ENCODE measurements around the gene KRTAP5-3. TPM values are rescaled to one million over a fixed set of nuclear protein-coding genes. Genes with fewer than 3 reads are reported as not detected.

KRTAP5-3 gene
- total RNA-seq, 3 donors from 2014 or later, result not detected

GRCh38 chr11:1566381-1567051 is 41.7 kb downstream of the KRTAP5-3 start:
- no peak for ATAC-seq
- intact Hi-C loops (cut with DNase I, micrococcal nuclease), result no loop called here
- Histone ChIP-seq H3K36me3 (ENCODE audit: low read depth) (no peaks in the 10 kb centered on the region), H3K4me3 (no peak overlapping the region), H3K4me1 (ENCODE audit: low read depth) (peaks cover 32% of the 10 kb centered on the region), H3K9me3 (no peaks in the 10 kb centered on the region)
- DNase-seq, result peak in 1 of 3 donors; percentile 12
- TF ChIP-seq CTCF (IDR thresholded peaks at IDR 0.05), result no peak

- Histone ChIP-seq H3K4me3 (no peak overlapping the region), H3K36me3 (ENCODE audit: low read depth) (no peaks in the 10 kb centered on the region), H3K9me3 (no peaks in the 10 kb centered on the region), H3K4me1 (ENCODE audit: low read depth) (peaks cover 26% of the 10 kb centered on the region)
- ATAC-seq (no peak), DNase-seq (no peak)
- no peak for TF ChIP-seq CTCF (IDR thresholded peaks at IDR 0.05)
- intact Hi-C loops (cut with DNase I, micrococcal nuclease), result no loop called here
These were observed 42.4 kb downstream of the KRTAP5-3 start for GRCh38 chr11:1565904-1566247.

DNA sequence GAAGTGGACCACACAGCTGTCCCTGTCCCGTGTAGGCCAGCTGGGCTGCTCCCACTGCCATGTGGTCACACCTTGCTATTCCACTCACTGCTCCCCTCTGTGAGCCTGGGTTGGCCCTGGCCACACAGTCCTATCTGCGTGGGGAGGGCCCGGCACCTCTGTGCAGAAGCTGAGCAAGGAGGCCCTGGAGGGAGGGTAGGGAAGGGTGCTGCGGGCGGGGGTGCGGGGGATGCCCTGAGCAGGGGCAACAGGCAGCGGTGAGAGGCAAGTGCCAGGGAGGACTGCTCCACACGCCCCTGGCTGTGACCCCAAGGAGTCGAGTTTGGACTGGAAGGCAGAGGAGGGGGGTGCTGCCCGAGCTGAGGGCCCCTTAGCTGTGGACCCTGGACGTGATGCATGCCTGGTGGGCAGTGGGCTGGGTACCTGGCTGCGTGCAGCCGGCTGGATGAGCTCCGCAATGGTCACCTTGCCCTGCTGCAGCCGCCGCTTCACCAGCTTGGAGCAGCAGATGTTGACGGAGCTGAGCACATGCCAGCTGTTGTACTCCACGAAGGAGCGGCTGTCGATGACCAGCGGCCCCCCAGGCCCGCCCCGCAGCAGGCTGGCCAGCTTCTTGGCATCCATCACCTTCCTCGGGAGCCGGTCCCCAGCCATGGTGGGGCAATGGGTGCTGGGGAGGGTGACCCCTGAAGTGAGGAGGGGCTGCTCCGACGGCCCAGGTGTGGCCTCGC is 42.9 kb downstream of the KRTAP5-3 start:
- peaks cover 23% of the 10 kb centered on the region for H3K4me1 ChIP-seq (ENCODE audit: low read depth)
- no peak overlapping the region for H3K4me3 ChIP-seq
- H3K36me3 ChIP-seq (ENCODE audit: low read depth), result no peaks in the 10 kb centered on the region
- DNase-seq, result peak in 2 of 3 donors; percentile 35 to 54
- H3K9me3 ChIP-seq, result no peaks in the 10 kb centered on the region
- TF ChIP-seq CTCF (IDR thresholded peaks at IDR 0.05), result no peak
- ATAC-seq, result no peak
- intact Hi-C loops (cut with DNase I, micrococcal nuclease), result no loop called here

GRCh38 chr11:1564535-1565172 is 43.6 kb downstream of the KRTAP5-3 start:
- Histone ChIP-seq H3K36me3 (ENCODE audit: low read depth) (no peaks in the 10 kb centered on the region), H3K4me1 (ENCODE audit: low read depth) (peaks cover 27% of the 10 kb centered on the region), H3K9me3 (no peaks in the 10 kb centered on the region), H3K4me3 (no peak overlapping the region)
- DNase-seq, result peak; percentile 60 to 82 (median 77)
- ATAC-seq, result peak; percentile 41
- no peak for TF ChIP-seq CTCF (IDR thresholded peaks at IDR 0.05)
- intact Hi-C loops (cut with DNase I, micrococcal nuclease), result no loop called here

GRCh38 chr11:1563697-1564534 is 44.3 kb downstream of the KRTAP5-3 start:
- intact Hi-C loops (cut with DNase I, micrococcal nuclease), result no loop called here
- peaks cover 27% of the 10 kb centered on the region for H3K4me1 ChIP-seq (ENCODE audit: low read depth)
- no peaks in the 10 kb centered on the region for H3K36me3 ChIP-seq (ENCODE audit: low read depth)
- no peak for ATAC-seq
- no peak overlapping the region for H3K4me3 ChIP-seq
- no peak for TF ChIP-seq CTCF (IDR thresholded peaks at IDR 0.05)
- DNase-seq, result peak in 1 of 3 donors; percentile 27
- H3K9me3 ChIP-seq, result no peaks in the 10 kb centered on the region
